OCI-LY1 (cell line): ENCODE results near the gene C1orf52.

Experiments
- H2AFZ ChIP-seq: fragments of 200-600 bp; sonication (generic), shearing (Covaris generic); 2 replicates; pipeline ENCODE4 v1.6.0; 2014; ENCODE audit warnings: antibody characterized with exemption, mild to moderate bottlenecking, low read length
- H3F3A ChIP-seq: fragments of 200-600 bp; sonication (generic), shearing (Covaris generic); 2 replicates; pipeline ENCODE4 v1.6.0; 2014; ENCODE audit warnings: mild to moderate bottlenecking, antibody characterized with exemption, low read length, moderate library complexity; ENCODE audit not compliant: insufficient read depth
- H3K27ac ChIP-seq: fragments of 200-600 bp; sonication (generic); 2 replicates; pipeline ENCODE4 v1.5.1; 2014; ENCODE audit warnings: low read length, mixed run types, mild to moderate bottlenecking, low read depth; ENCODE audit not compliant: poor library complexity, severe bottlenecking
- H3K27me3 ChIP-seq: fragments of 200-600 bp; sonication (generic); 2 replicates; pipeline ENCODE4 v1.6.0; 2014; ENCODE audit warnings: antibody characterized with exemption, mild to moderate bottlenecking, low read length, moderate library complexity; ENCODE audit not compliant: insufficient read depth
- H3K36me3 ChIP-seq: fragments of 200-600 bp; sonication (generic); 2 replicates; pipeline ENCODE4 v1.6.1; 2014; ENCODE audit warnings: mild to moderate bottlenecking, antibody characterized with exemption, low read length, moderate library complexity, mixed read lengths; ENCODE audit not compliant: insufficient read depth
- H3K4me1 ChIP-seq: fragments of 200-600 bp; sonication (generic); 2 replicates; pipeline ENCODE4 v1.5.1; 2014; ENCODE audit warnings: mild to moderate bottlenecking, low read length, moderate library complexity; ENCODE audit not compliant: insufficient read depth, severe bottlenecking
- H3K4me2 ChIP-seq: fragments of 200-600 bp; sonication (generic), shearing (Covaris generic); 2 replicates; pipeline ENCODE4 v1.6.1; 2014; ENCODE audit warnings: low read length
- H3K4me3 ChIP-seq: fragments of 200-600 bp; sonication (generic); 2 replicates; pipeline ENCODE4 v1.5.1; 2014; ENCODE audit warnings: low read length, low read depth, mild to moderate bottlenecking, mixed read lengths; ENCODE audit not compliant: poor library complexity, severe bottlenecking
- H3K79me2 ChIP-seq: fragments of 200-600 bp; shearing (Covaris generic); 2 replicates; pipeline ENCODE4 v1.6.1; 2016; ENCODE audit warnings: mixed run types, low read length, mixed read lengths; ENCODE audit not compliant: insufficient read depth
- H3K9ac ChIP-seq: fragments of 200-600 bp; sonication (generic), shearing (Covaris generic); 2 replicates; pipeline ENCODE4 v1.6.1; 2014; ENCODE audit warnings: mild to moderate bottlenecking, low read length, mixed read lengths
- H3K9me2 ChIP-seq: fragments of 200-600 bp; sonication (generic), shearing (Covaris generic); 2 replicates; pipeline ENCODE4 v1.6.1; 2014; ENCODE audit warnings: low read depth, mild to moderate bottlenecking, low read length, mixed read lengths
- H3K9me3 ChIP-seq: fragments of 200-600 bp; shearing (Covaris generic); 2 replicates; pipeline ENCODE4 v1.6.1; 2014; ENCODE audit warnings: low read length, mixed read lengths
- H4K20me1 ChIP-seq: fragments of 200-600 bp; sonication (generic), shearing (Covaris generic); 2 replicates; pipeline ENCODE4 v1.6.0; 2016; ENCODE audit warnings: mild to moderate bottlenecking, low read length; ENCODE audit not compliant: insufficient read depth
- EZH2 ChIP-seq: fragments of 200-600 bp; sonication (generic), shearing (Covaris generic); IDR thresholded peaks from 2 replicates; pipeline ENCODE4 v1.8.0; 2017; ENCODE audit warnings: borderline replicate concordance, mixed run types, mild to moderate bottlenecking, antibody characterized with exemption, low read length, moderate library complexity, mixed read lengths
- TF ChIP-seq, protein P1 (sequence below): fragments of 200-600 bp; sonication (generic), shearing (Covaris generic); IDR thresholded peaks from 2 replicates; pipeline ENCODE4 v1.5.1; 2017; ENCODE audit warnings: mild to moderate bottlenecking, antibody characterized with exemption, low read length, moderate library complexity, mixed read lengths

Gene C1orf52

DNA sequence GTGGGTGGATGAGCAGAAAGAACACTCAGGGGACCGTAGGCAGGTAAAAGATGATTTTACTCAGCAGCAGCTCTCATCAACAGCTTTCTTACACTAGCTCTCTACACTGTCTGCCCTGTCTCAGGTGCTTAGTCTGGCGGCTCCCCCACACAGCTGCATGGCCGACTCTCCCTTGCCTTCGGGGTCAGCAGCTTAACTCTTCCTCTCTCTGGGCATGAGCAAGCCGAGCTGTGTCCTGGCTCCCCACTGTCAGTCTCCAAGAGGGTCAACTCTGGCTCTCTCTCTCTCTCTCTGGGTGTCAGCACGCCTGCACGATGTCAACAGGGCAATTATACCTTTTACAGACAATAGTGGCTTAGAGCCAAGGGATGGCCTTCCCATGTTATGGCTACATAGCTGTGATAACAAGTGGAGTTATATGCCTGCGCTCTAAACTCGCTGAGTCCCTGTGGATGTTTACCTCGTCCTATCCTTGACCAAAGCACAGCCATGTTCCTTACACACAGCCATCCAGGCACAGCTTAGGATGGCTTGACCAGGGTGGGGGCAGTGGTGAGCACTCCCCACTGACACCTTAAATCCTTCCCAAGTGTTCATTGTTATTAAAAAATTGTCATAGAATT, 20.1 kb upstream of the C1orf52 start:
- H3F3A ChIP-seq = no peaks in the 10 kb centered on the region
- H3K9ac ChIP-seq = no peak overlapping the region
- H3K36me3 ChIP-seq = no peaks in the 10 kb centered on the region; the same call in 1 of the 2 replicates
- no peaks in the 10 kb centered on the region for H3K9me2 ChIP-seq
- no peaks in the 10 kb centered on the region for H3K9me3 ChIP-seq
- H3K4me3 ChIP-seq = no peak overlapping the region
- H4K20me1 ChIP-seq = no peaks in the 10 kb centered on the region
- peaks cover 18% of the 10 kb centered on the region for H3K4me1 ChIP-seq
- no peak for TF ChIP-seq EZH2
- TF ChIP-seq, protein P1, sequence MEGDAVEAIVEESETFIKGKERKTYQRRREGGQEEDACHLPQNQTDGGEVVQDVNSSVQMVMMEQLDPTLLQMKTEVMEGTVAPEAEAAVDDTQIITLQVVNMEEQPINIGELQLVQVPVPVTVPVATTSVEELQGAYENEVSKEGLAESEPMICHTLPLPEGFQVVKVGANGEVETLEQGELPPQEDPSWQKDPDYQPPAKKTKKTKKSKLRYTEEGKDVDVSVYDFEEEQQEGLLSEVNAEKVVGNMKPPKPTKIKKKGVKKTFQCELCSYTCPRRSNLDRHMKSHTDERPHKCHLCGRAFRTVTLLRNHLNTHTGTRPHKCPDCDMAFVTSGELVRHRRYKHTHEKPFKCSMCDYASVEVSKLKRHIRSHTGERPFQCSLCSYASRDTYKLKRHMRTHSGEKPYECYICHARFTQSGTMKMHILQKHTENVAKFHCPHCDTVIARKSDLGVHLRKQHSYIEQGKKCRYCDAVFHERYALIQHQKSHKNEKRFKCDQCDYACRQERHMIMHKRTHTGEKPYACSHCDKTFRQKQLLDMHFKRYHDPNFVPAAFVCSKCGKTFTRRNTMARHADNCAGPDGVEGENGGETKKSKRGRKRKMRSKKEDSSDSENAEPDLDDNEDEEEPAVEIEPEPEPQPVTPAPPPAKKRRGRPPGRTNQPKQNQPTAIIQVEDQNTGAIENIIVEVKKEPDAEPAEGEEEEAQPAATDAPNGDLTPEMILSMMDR = no peak
- H3K27me3 ChIP-seq = no peaks in the 10 kb centered on the region
- peaks cover 15% of the 10 kb centered on the region for H3K79me2 ChIP-seq
- no peak overlapping the region for H3K27ac ChIP-seq
- H3K4me2 ChIP-seq = no peak overlapping the region
- no peak overlapping the region for H2AFZ ChIP-seq

GRCh38 chr1:85278853-85279314, 19.4 kb upstream of the C1orf52 start:
- H3K4me3 ChIP-seq = no peak overlapping the region
- peaks cover 24% of the 10 kb centered on the region for H3K4me1 ChIP-seq
- TF ChIP-seq, protein P1 = no peak
- TF ChIP-seq EZH2 = no peak
- H3K4me2 ChIP-seq = no peak overlapping the region
- H3K27me3 ChIP-seq = no peaks in the 10 kb centered on the region
- no peak overlapping the region for H3K9ac ChIP-seq
- no peaks in the 10 kb centered on the region for H3K9me3 ChIP-seq
- H3K27ac ChIP-seq = no peak overlapping the region
- H2AFZ ChIP-seq = no peak overlapping the region
- no peaks in the 10 kb centered on the region for H3K9me2 ChIP-seq
- H3K79me2 ChIP-seq = peaks cover 21% of the 10 kb centered on the region
- H3K36me3 ChIP-seq = no peaks in the 10 kb centered on the region; the same call in none of the 2 replicates
- H4K20me1 ChIP-seq = no peaks in the 10 kb centered on the region
- H3F3A ChIP-seq = no peaks in the 10 kb centered on the region

DNA sequence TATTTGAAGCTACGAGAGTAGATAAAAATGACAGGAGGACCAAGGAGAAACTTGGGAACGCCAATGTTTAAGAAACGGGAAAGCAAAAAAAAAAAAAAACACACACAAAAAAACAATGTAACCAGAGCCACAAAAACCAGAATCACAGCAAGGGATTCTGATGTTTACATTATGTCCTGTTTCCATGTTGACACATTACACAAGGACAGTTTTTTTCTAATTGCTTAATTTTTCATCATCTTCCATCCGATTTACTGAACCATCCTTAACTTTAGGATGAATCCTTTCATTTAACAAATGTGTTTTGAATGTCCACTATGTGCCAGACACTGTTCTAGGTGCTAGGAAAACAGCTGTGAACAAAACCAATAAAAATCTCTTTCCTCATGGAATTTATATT, 18.3 kb upstream of the C1orf52 start:
- no peaks in the 10 kb centered on the region for H3K9me2 ChIP-seq
- no peak for TF ChIP-seq EZH2
- TF ChIP-seq, protein P1 = no peak
- H3K9me3 ChIP-seq = no peaks in the 10 kb centered on the region
- H2AFZ ChIP-seq = no peak overlapping the region
- peaks cover 24% of the 10 kb centered on the region for H3K4me1 ChIP-seq
- H3K27ac ChIP-seq = no peak overlapping the region
- no peaks in the 10 kb centered on the region for H3F3A ChIP-seq
- no peaks in the 10 kb centered on the region for H3K27me3 ChIP-seq
- H3K4me2 ChIP-seq = no peak overlapping the region
- peaks cover 8% of the 10 kb centered on the region for H3K36me3 ChIP-seq
- H3K4me3 ChIP-seq = no peak overlapping the region
- H4K20me1 ChIP-seq = no peaks in the 10 kb centered on the region
- peaks cover 32% of the 10 kb centered on the region for H3K79me2 ChIP-seq
- H3K9ac ChIP-seq = no peak overlapping the region
